KOPT-K1 (cell line): ENCODE results near the gene GAMT.

Experiments used
- H3K27ac ChIP-seq: fragments of 200-600 bp; sonication (generic); 2 replicates; pipeline ENCODE4 v1.5.1; 2016; ENCODE audit warnings: antibody characterized with exemption, mild to moderate bottlenecking, low read depth, low read length; ENCODE audit not compliant: poor library complexity, severe bottlenecking
- H3K36me3 ChIP-seq: fragments of 200-600 bp; sonication (generic); 2 replicates; pipeline ENCODE4 v1.5.1; 2017; ENCODE audit warnings: antibody characterized with exemption, mild to moderate bottlenecking, low read length, moderate library complexity; ENCODE audit not compliant: insufficient read depth
- H3K9me3 ChIP-seq: fragments of 200-600 bp; sonication (generic); 2 replicates; pipeline ENCODE4 v1.5.1; 2017; ENCODE audit warnings: antibody characterized with exemption, low read length, mild to moderate bottlenecking; ENCODE audit not compliant: insufficient read depth, poor library complexity, severe bottlenecking

GAMT gene

GRCh38 chr19:1416014-1416841 is 14.9 kb upstream of the GAMT start:
- Histone ChIP-seq H3K9me3 (no peaks in the 10 kb centered on the region), H3K27ac (no peak overlapping the region), H3K36me3 (peaks cover 96% of the 10 kb centered on the region)

DNA sequence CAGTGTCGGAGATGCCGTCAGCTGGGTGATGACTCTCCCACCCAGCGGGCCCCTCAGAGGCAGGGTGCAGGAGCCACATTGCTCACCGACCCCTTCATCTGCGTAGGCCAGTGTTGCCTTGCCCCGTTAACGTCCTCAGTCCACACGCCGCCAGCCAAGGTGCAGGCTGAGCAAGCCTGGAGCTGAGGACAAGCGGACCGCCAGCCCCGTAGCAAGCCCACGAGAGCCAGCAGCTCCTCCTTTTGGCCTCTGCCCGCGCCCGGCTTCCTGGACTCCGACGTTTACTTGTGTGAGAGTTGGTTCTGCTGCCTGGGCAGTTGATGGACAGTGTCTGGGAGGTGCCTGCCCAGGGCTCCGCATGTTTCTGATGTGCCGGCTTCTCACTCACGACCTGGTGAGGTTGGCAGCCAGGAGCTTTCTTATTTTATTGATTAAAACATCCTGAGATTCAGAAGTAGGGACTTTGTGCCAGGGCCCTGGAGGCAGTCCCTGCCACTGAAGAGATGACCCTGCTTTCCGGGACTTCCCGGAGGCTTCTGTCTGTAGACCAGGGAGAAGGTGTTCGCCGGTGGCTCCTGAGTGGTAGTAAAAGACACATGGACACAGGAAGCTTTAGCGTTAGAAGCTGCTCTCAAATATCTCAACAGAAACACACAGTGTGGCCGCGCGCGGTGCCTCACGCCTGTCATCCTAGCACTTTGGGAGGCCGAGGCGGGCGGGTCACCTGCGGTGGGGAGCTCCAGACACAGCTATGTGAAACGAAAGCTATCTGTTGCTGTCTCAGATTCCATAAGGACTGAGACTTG is 11.9 kb upstream of the GAMT start:
- no peak overlapping the region for H3K27ac ChIP-seq

DNA sequence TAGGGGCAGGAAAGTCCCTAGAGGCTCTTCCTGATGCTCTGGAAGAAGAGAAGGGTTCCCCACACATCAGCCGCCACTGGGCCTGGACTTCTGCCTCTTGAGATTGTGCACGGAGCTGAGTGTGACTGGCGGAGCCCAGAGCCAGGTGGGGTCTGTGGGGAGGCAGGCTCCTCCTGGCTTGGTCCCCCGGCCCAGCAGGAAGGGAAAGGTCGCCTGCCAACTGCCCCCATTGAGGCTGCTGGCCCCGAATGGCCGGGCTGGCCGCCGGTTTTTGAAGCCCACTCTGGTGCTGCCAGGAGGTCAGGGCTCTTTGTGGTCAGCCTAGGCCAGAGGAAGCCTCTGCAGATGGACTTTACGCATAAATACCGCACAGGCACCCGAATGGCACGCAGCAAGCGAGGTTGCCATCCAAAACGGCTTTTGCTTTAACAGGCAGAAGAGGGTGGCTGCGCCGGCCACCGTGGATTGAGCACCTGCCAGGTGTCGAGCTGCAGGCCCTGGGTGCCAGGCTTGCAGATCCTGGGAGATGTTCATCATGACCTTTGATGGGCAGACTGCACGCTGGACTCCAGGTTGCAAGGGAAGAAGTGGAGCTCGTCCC is 11.1 kb upstream of the GAMT start:
- Histone ChIP-seq H3K27ac (no peak overlapping the region), H3K9me3 (no peaks in the 10 kb centered on the region), H3K36me3 (peaks cover 85% of the 10 kb centered on the region)

More for the DNA sequence above, 11.9 kb upstream of the GAMT start:
- Histone ChIP-seq H3K9me3 (no peaks in the 10 kb centered on the region), H3K36me3 (peaks cover 93% of the 10 kb centered on the region)

- Histone ChIP-seq H3K36me3 (peaks cover 76% of the 10 kb centered on the region), H3K9me3 (no peaks in the 10 kb centered on the region), H3K27ac (no peak overlapping the region)
Measured at GRCh38 chr19:1411255-1412191, 10.2 kb upstream of the GAMT start.

DNA sequence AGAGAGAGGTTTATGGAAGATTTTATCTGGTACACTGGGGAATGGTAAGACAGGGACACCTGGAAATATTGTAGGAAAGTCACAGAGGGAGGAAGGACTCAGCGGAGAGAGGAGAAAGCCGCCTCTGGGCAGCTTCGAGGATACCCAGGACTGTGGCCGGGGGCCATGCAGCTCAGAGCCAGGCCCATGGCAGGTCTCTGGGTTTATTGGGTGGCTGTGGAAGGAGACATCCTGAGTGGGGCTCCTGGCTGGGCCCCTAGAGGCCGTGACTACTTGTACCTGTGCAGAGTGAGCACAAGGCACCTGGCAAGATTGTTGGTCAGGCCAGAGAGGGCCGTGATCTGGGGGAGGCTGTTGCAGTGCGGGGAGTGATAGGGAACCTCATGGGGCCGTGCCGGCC is 9.4 kb upstream of the GAMT start:
- Histone ChIP-seq H3K27ac (no peak overlapping the region), H3K9me3 (no peaks in the 10 kb centered on the region), H3K36me3 (peaks cover 68% of the 10 kb centered on the region)

DNA sequence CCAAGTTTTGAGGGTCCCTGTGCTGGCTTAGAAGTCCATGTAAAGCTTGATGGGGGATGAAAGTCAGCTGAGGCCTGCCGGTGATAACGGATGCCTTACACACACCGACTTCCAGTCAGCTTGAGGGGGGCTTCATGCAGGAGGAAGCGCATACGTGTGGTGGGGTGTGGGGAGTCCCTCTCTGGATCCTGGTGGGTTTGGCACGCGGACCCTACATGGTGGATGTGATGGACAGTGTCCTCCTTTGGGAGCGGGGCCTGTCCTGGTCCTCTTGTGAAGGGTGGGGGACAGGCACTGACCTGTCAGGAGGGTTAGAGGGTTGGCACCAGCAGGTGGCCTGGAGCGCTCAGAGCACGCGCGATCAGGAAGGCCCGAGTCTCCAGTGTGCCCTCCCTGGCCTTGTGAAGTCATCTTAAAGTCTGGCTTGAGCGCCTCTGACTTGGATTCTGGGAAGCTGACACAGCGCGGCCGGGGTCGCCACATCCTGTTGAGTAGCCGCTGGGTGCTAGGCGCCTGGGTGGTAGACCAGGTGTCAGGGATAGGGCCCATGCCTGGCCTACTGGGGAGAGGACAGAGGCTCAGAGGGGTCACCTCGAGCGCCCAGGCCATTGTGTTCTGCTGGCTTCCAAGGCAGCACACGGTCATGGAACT is 8.9 kb upstream of the GAMT start:
- no peaks in the 10 kb centered on the region for H3K9me3 ChIP-seq
- peaks cover 64% of the 10 kb centered on the region for H3K36me3 ChIP-seq
- H3K27ac ChIP-seq, result peak overlapping the region; percentile 97

- Histone ChIP-seq H3K36me3 (peaks cover 57% of the 10 kb centered on the region), H3K9me3 (no peaks in the 10 kb centered on the region), H3K27ac (peak overlapping the region; percentile 97)
Measured at GRCh38 chr19:1409204-1410005, 8.1 kb upstream of the GAMT start.

DNA sequence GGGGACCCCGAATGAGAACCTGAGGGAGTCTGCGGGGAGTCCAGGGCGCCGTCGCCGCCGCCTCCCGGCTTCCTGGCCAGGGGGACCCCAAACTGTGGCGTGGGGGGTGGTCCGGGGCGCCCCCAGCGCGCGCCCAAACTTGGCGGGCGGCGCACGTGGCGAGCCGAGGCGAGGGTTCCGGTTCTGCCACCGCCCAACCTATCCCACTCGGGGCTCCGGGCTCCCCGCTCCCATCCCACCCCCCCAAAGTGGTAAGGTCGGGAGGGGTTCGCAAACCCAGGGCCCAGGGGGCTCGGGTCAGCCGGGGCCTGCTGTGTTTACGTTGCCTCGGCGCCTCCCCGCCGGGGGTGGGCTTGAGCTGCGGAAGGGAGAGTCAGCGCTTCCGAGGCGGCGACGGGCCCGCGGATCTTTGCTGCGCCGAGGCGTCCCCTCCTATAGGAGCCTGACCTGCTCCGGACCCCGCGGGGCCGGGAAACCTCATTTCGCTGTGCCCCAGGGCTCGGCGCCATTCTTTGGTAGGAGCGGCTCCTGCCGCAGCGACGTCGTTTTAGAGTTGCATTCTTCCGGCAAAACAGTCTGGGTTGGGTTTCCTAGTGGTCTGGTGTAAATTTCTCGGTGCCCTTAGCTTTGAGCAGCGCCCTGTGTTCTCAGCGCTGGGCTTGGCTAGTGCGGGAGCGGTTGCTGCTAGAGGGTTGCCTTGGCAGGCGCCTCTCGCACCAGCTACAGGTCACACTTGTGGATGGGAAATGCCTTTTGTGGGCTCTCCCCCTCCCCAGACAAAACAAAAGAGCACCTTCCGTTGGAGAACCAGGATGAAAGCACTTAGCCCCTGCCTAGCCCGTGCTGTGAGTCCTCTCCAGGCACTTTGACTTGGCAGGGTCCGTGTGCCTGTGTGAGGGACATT is 7.2 kb upstream of the GAMT start:
- Histone ChIP-seq H3K9me3 (no peaks in the 10 kb centered on the region), H3K36me3 (peaks cover 48% of the 10 kb centered on the region), H3K27ac (peak overlapping the region; percentile 97)

DNA sequence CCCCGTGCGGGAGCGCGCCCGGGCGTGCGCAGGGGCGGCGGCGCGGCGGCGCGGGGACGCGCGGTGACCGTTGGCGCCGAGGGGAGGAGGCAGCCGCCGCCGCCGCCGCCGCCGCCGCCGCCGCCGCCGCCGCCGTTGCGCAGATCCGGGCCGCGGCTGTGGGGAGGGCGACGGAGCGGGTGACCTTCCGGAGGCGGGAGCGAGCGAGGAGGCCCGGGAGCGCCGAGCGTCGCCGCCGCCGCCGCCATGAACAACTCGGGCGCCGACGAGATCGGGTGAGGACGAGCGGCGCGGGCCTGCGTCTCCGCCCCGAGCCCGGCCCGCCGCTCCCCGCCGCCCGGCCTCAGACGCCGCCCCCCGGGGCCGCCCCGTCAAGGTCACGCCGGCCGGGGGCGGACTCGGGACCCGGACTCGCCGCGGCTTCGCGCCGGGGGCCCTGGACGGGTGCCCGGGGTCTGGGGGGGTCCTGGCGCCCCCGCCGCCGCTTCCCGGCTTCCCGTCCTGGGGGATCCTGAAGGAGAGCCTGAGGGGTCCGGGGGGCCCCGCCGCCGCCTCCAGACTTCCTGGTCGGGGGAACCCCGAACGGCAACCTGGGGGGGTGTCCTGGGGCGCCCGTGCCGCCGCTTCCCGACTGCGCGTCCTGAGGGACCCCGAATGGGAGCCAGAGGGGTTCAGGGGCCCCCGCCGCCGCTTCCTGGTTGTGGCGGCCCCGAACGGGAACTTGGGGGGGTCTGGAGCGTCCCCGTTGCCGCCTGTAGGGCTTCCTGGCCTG is 6.4 kb upstream of the GAMT start, which contains the start of gene DAZAP1:
Gene DAZAP1 (plus strand): TSS at position 59 of the 772 bp plus-strand sequence. CDS start 188 bp downstream, at position 247.
- Histone ChIP-seq H3K36me3 (peaks cover 40% of the 10 kb centered on the region), H3K27ac (peak within 1 kb of the TSS; percentile 97), H3K9me3 (no peaks in the 10 kb centered on the region)

DNA sequence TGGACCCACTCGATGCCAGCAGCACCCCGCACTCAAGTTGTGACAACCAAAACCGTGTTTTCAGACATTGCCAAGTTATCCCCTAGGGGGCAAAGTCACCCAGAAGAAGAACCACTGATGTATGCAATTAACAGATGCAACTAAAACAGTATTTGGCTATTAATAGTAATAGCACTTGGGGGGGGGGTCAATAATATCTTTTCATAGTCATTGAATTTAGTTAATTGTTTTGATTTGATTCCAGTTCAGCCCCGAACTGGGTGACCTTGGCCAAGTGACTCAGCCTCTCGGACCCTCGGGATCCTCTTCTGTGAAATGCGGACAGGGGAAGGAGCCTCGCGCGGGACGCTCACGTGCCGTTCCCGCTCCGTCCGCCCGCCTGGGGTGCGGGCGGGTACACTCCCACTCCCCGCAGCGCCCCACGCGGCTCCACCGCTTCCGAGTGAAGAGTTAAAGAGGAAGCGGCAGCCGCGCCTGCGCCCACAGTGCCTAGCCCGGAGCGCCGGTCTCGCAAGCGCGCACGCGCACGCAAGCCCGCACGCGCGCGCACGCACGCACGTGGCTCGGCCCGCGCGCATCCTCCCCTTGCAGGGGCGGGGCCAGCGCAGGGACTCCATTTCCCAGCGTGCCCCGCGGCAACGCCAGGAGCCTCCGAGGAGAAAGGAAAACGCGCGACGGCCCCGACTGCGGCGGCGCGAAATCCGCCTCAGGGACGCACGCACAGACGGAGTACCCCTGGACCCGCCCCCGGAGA is 5.6 kb upstream of the GAMT start:
- H3K36me3 ChIP-seq, result peaks cover 32% of the 10 kb centered on the region
- no peaks in the 10 kb centered on the region for H3K9me3 ChIP-seq
- peak overlapping the region; percentile 72 for H3K27ac ChIP-seq

- Histone ChIP-seq H3K36me3 (peaks cover 20% of the 10 kb centered on the region), H3K9me3 (no peaks in the 10 kb centered on the region), H3K27ac (no peak overlapping the region)
Measured at GRCh38 chr19:1402411-1403070, 1.2 kb upstream of the GAMT start.
